HepG2 (cell line): Measurements from ENCODE around the gene COBLL1. TPM values are rescaled to one million over a fixed set of nuclear protein-coding genes. Genes with fewer than 3 reads are reported as not detected.

ENCODE experiments used
- DNMT1 ChIP-seq: sonication (generic); formaldehyde crosslinking; IDR thresholded peaks from 2 replicates; pipeline ENCODE4 v1.5.1; 2020; ENCODE audit warnings: mild to moderate bottlenecking, missing genetic modification reagents
- EEA1 ChIP-seq: sonication (generic); formaldehyde crosslinking; IDR thresholded peaks from 2 replicates; pipeline ENCODE4 v1.5.1; 2020; ENCODE audit warnings: mild to moderate bottlenecking, missing genetic modification reagents, borderline replicate concordance
- FOXA3 ChIP-seq: IDR thresholded peaks from 2 replicates; pipeline ENCODE4 v1.6.1; 2016; ENCODE audit warnings: missing genetic modification reagents, missing compliant biosample characterization
- HOXA3 ChIP-seq: sonication (generic); formaldehyde crosslinking; IDR thresholded peaks from 2 replicates; pipeline ENCODE4 v1.5.0; 2020; ENCODE audit warnings: missing genetic modification reagents
- NCOA1 ChIP-seq: sonication (generic); formaldehyde crosslinking; IDR thresholded peaks from 2 replicates; pipeline ENCODE4 v1.9.0; 2021; ENCODE audit warnings: missing genetic modification reagents
- NR2F6 ChIP-seq, 2 experiments: IDR thresholded peaks; 2 replicates each; pipeline ENCODE4 v1.6.1; 2016; ENCODE audit warnings: antibody characterized with exemption in 1 of 2, mild to moderate bottlenecking in 1 of 2
- PHF8 ChIP-seq: sonication (generic); formaldehyde crosslinking; IDR thresholded peaks from 2 replicates; pipeline ENCODE4 v1.5.0; 2020; ENCODE audit warnings: missing genetic modification reagents
- RFXAP ChIP-seq: sonication (generic); formaldehyde crosslinking; IDR thresholded peaks from 2 replicates; pipeline ENCODE4 v1.4.0; 2020; ENCODE audit warnings: missing genetic modification reagents, borderline replicate concordance
- RXRA ChIP-seq: sonication (generic); formaldehyde crosslinking; IDR thresholded peaks from 2 replicates; pipeline ENCODE4 v1.5.1; 2020; ENCODE audit warnings: missing genetic modification reagents
- SAFB2 ChIP-seq: sonication (generic); formaldehyde crosslinking; IDR thresholded peaks from 2 replicates; pipeline ENCODE4 v1.5.1; 2020; ENCODE audit warnings: missing genetic modification reagents, low read depth, mild to moderate bottlenecking, borderline replicate concordance
- SALL1 ChIP-seq: sonication (generic); formaldehyde crosslinking; IDR thresholded peaks from 2 replicates; pipeline ENCODE4 v1.8.0; 2022; ENCODE audit warnings: mild to moderate bottlenecking, missing genetic modification reagents
- SRF ChIP-seq: IDR thresholded peaks from 2 replicates; pipeline ENCODE4 v1.6.1; 2011; ENCODE audit warnings: mild to moderate bottlenecking, low read depth, low read length, moderate library complexity
- STAT6 ChIP-seq: sonication (generic); formaldehyde crosslinking; IDR thresholded peaks from 2 replicates; pipeline ENCODE4 v1.4.0; 2020; ENCODE audit warnings: missing genetic modification reagents, mild to moderate bottlenecking, borderline replicate concordance
- TEAD3 ChIP-seq: optimal IDR thresholded peaks from 2 replicates; pipeline ENCODE3; 2016; ENCODE audit warnings: borderline replicate concordance
- THYN1 ChIP-seq: sonication (generic); formaldehyde crosslinking; IDR thresholded peaks from 2 replicates; pipeline ENCODE4 v1.8.1; 2023; ENCODE audit warnings: low read depth, mild to moderate bottlenecking, moderate library complexity, missing genetic modification reagents, borderline replicate concordance
- ZBTB39 ChIP-seq: sonication (generic); formaldehyde crosslinking; IDR thresholded peaks from 2 replicates; pipeline ENCODE4 v1.5.0; 2020; ENCODE audit warnings: missing genetic modification reagents
- ZNF557 ChIP-seq: sonication (generic); formaldehyde crosslinking; IDR thresholded peaks from 2 replicates; pipeline ENCODE4 v1.4.0; 2020; ENCODE audit warnings: missing genetic modification reagents
- ZNF574 ChIP-seq: sonication (generic); formaldehyde crosslinking; IDR thresholded peaks from 2 replicates; pipeline ENCODE4 v1.4.0; 2020; ENCODE audit warnings: missing genetic modification reagents
- ZNF850 ChIP-seq: sonication (generic); formaldehyde crosslinking; conservative IDR thresholded peaks from 2 replicates; pipeline ENCODE4 v1.9.0; 2021; ENCODE audit warnings: mild to moderate bottlenecking, missing genetic modification reagents
- polyA plus RNA-seq, 8 experiments: library from polyadenylated mRNA; depleted of rRNA in 3 of 8; stranded (reverse) in 7 of 8; unstranded in 1 of 8; fragments of >200 nt; fragmentation: Illumina TruSeq in 4 of 8; extraction: Trizol in 4 of 8; gene quantifications; 2 replicates each; pipeline versions ENCODE4 v1.2.1 to v1.2.3, GENCODE V29; 2011 to 2016; ENCODE audit warnings: low read depth in 4 of 8, missing spikeins in 1 of 8, mixed read lengths in 1 of 8; ENCODE audit not compliant: insufficient read depth in 1 of 8
- total RNA-seq, 5 experiments: library from RNA; depleted of rRNA; stranded (reverse); fragments of >200 nt; fragmentation: Illumina TruSeq; extraction: Trizol; gene quantifications; 2 replicates each; pipeline ENCODE4 v1.2.3, GENCODE V29; 2016; ENCODE audit warnings: low read depth in 1 of 5
- TF ChIP-seq, protein P1 (sequence below): sonication (generic); formaldehyde crosslinking; IDR thresholded peaks from 2 replicates; pipeline ENCODE4 v1.4.0; 2020; ENCODE audit warnings: missing genetic modification reagents
- TF ChIP-seq, protein P2 (sequence below): sonication (generic); formaldehyde crosslinking; IDR thresholded peaks from 2 replicates; pipeline ENCODE4 v1.5.1; 2020; ENCODE audit warnings: mild to moderate bottlenecking, moderate library complexity, missing genetic modification reagents

Gene COBLL1
- total and polyA plus RNA-seq, 2 of the 13 experiments (the other 11 are each of a cell fraction or from before 2014, with no cell fraction given), result 32.6 to 86.8 TPM

DNA sequence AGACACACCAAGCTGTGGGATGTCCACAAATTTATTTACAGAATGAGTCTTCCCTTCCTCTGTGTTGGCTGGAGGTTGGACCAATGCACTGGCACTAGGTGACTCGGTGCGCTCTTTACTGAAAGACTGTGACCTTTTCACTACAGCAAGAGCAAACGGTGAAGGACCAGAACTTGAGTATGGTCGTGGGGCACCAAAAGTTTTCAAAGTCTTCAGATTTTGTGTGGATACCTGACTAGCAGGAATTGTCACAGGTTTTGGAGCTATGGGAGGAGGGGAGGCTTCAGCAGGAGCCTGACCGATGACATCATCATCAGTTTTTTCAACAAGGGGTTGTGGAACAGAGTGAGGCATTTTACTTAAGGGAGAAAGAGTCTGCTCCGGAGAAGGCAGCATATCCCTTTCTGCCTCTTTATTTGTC lies 147.3 kb downstream of the COBLL1 start (continued):
- TF ChIP-seq ZNF574 (CRISPR knock-in tag) (no peak), ZNF850 (CRISPR knock-in tag) (no peak), ZBTB39 (CRISPR knock-in tag) (no peak), EEA1 (CRISPR knock-in tag) (no peak), FOXA3 (CRISPR knock-in tag) (peak; percentile 71; the same call in 1 of the 2 replicates), SAFB2 (CRISPR knock-in tag) (no peak; the same call in 1 of the 2 replicates), HOXA3 (no peak), TEAD3 (CRISPR knock-in tag) (peak; percentile 27), NCOA1 (CRISPR knock-in tag) (no peak), NR2F6 (IDR thresholded peaks at IDR 0.05) (peak; percentile 66; the same call in 1 of the 2 replicates), NR2F6 (CRISPR knock-in tag; IDR thresholded peaks at IDR 0.05) (peak; percentile 70), SALL1 (peak; percentile 85), RFXAP (no peak), THYN1 (no peak), STAT6 (CRISPR knock-in tag) (no peak), RXRA (CRISPR knock-in tag) (no peak; the same call in 1 of the 2 replicates), DNMT1 (no peak), SRF (no peak), PHF8 (no peak), ZNF557 (CRISPR knock-in tag) (no peak)
- TF ChIP-seq, protein P1, sequence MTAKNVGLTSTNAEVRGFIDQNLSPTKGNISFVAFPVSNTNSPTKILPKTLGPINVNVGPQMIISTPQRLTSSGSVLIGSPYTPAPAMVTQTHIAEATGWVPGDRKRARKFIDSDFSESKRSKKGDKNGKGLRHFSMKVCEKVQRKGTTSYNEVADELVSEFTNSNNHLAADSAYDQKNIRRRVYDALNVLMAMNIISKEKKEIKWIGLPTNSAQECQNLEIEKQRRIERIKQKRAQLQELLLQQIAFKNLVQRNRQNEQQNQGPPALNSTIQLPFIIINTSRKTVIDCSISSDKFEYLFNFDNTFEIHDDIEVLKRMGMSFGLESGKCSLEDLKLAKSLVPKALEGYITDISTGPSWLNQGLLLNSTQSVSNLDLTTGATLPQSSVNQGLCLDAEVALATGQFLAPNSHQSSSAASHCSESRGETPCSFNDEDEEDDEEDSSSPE (CRISPR knock-in tag), result no peak
- TF ChIP-seq, protein P2, sequence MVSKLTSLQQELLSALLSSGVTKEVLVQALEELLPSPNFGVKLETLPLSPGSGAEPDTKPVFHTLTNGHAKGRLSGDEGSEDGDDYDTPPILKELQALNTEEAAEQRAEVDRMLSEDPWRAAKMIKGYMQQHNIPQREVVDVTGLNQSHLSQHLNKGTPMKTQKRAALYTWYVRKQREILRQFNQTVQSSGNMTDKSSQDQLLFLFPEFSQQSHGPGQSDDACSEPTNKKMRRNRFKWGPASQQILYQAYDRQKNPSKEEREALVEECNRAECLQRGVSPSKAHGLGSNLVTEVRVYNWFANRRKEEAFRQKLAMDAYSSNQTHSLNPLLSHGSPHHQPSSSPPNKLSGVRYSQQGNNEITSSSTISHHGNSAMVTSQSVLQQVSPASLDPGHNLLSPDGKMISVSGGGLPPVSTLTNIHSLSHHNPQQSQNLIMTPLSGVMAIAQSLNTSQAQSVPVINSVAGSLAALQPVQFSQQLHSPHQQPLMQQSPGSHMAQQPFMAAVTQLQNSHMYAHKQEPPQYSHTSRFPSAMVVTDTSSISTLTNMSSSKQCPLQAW (CRISPR knock-in tag), result peak; percentile 46; the same call in 1 of the 2 replicates
